T-helper 2 cell treated with Interferon-gamma antibody and Interleukin-4, amounts not matched to agents 5 μg/mL and 100 μg/mL, for 36 hours (primary cell): ENCODE measurements around the gene TARDBP.
"Not testable (repeated sequence)": the region's sequence is repeated elsewhere in the genome, so short reads cannot be mapped to it uniquely, and the experiment has no call there.

Source experiments
- DNase-seq: peaks from one replicate; pipeline ENCODE4 v3.0.0; 2021; ENCODE audit warnings: low spot score
- H3K27ac Mint-ChIP-seq: one replicate; pipeline ENCODE4 v1.8.0; 2021; ENCODE audit warnings: mild to moderate bottlenecking, mixed read lengths
- H3K27me3 Mint-ChIP-seq: one replicate; pipeline ENCODE4 v1.8.0; 2021; ENCODE audit warnings: low read depth, mixed read lengths
- H3K36me3 Mint-ChIP-seq: one replicate; pipeline ENCODE4 v1.8.0; 2021; ENCODE audit warnings: low read depth, mixed read lengths
- H3K4me1 Mint-ChIP-seq: one replicate; pipeline ENCODE4 v1.8.0; 2021; ENCODE audit warnings: low read depth, mixed read lengths
- H3K4me3 Mint-ChIP-seq: one replicate; pipeline ENCODE4 v1.8.0; 2022; ENCODE audit warnings: mild to moderate bottlenecking, moderate library complexity, mixed read lengths
- H3K9me3 Mint-ChIP-seq: one replicate; pipeline ENCODE4 v1.8.0; 2021; ENCODE audit warnings: mixed read lengths

Gene TARDBP

GRCh38 chr1:10980841-10981727 is 31.4 kb upstream of the TARDBP start:
- no peak for DNase-seq
- H3K27ac Mint-ChIP-seq = no peak overlapping the region
- peaks cover 20% of the 10 kb centered on the region for H3K27me3 Mint-ChIP-seq
- H3K4me3 Mint-ChIP-seq = no peak overlapping the region
- no peaks in the 10 kb centered on the region for H3K9me3 Mint-ChIP-seq
- H3K4me1 Mint-ChIP-seq = no peaks in the 10 kb centered on the region
- no peaks in the 10 kb centered on the region for H3K36me3 Mint-ChIP-seq

- Mint-ChIP-seq H3K4me3 (no peak overlapping the region), H3K27ac (no peak overlapping the region), H3K4me1 (peaks cover 1% of the 10 kb centered on the region), H3K36me3 (no peaks in the 10 kb centered on the region), H3K27me3 (peaks cover 7% of the 10 kb centered on the region), H3K9me3 (no peaks in the 10 kb centered on the region)
- DNase-seq = no peak
These were observed 25.9 kb upstream of the TARDBP start for GRCh38 chr1:10986525-10986890.

- Mint-ChIP-seq H3K9me3 (no peaks in the 10 kb centered on the region), H3K27ac (no peak overlapping the region), H3K27me3 (peaks cover 7% of the 10 kb centered on the region), H3K4me3 (no peak overlapping the region), H3K4me1 (peaks cover 1% of the 10 kb centered on the region), H3K36me3 (no peaks in the 10 kb centered on the region)
- no peak for DNase-seq
These were observed 24.5 kb upstream of the TARDBP start for GRCh38 chr1:10987840-10988417.

- Mint-ChIP-seq H3K27ac (no peak overlapping the region), H3K4me3 (no peak overlapping the region), H3K36me3 (no peaks in the 10 kb centered on the region), H3K9me3 (no peaks in the 10 kb centered on the region), H3K4me1 (peaks cover 1% of the 10 kb centered on the region), H3K27me3 (peaks cover 5% of the 10 kb centered on the region)
- no peak for DNase-seq
These were observed 23.4 kb upstream of the TARDBP start for GRCh38 chr1:10989095-10989494.

- H3K27ac Mint-ChIP-seq, H3K4me3 Mint-ChIP-seq, DNase-seq, H3K4me1 Mint-ChIP-seq, H3K27me3 Mint-ChIP-seq, H3K9me3 Mint-ChIP-seq, H3K36me3 Mint-ChIP-seq: not testable (repeated sequence)
These were observed 22.4 kb upstream of the TARDBP start for GRCh38 chr1:10989920-10990516.

DNA sequence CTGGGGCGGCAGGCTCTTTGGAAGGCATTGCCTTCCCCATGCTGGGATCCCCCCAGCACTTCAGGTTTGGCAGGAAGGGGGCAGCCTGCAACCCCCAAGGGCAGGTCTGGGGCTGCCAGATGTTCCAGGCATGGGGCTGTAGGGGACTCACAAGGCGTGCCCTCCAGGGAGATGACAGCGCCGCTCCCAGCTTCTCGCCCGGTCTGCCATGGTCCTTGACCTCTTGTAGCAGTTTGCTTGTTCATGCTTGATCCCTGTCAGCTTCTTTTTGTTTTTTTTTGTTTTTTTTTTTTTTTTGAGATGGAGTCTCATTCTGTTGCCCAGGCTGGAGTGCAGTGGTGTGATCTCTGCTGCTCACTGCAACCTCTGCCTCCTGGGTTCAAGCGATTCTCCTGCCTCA is 21.6 kb upstream of the TARDBP start:
- no peak overlapping the region for H3K4me3 Mint-ChIP-seq
- no peak for DNase-seq

DNA sequence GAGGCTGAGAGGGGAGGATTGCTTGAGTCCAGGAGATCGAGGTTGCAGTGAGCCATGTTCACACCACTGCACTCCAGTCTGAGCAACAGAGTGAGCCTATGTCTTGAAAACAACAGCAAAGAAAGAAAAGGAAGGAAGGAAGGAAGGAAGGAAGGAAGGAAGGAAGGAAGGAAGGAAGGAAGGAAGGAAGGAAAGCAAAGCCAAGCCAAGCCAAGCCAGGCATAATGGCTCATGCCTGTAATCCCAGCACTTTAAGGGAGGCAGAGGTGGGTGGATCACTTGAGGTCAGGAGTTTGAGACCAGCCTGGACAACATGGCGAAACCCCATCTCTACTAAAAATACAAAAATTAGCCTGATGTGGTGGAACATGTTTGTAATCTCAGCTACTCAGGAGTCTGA is 20.4 kb upstream of the TARDBP start:
- not testable (repeated sequence) for H3K27me3 Mint-ChIP-seq, H3K9me3 Mint-ChIP-seq, H3K4me3 Mint-ChIP-seq, H3K27ac Mint-ChIP-seq, H3K36me3 Mint-ChIP-seq, DNase-seq, H3K4me1 Mint-ChIP-seq

More for the DNA sequence above, 21.6 kb upstream of the TARDBP start:
- Mint-ChIP-seq H3K27ac (no peak overlapping the region), H3K27me3 (peaks cover 5% of the 10 kb centered on the region), H3K4me1 (peaks cover 1% of the 10 kb centered on the region), H3K36me3 (no peaks in the 10 kb centered on the region), H3K9me3 (no peaks in the 10 kb centered on the region)

GRCh38 chr1:10992864-10993263 is 19.6 kb upstream of the TARDBP start:
- H3K27ac Mint-ChIP-seq = no peak overlapping the region
- no peak for DNase-seq
- no peaks in the 10 kb centered on the region for H3K36me3 Mint-ChIP-seq
- no peaks in the 10 kb centered on the region for H3K4me1 Mint-ChIP-seq
- H3K4me3 Mint-ChIP-seq = no peak overlapping the region
- H3K9me3 Mint-ChIP-seq = no peaks in the 10 kb centered on the region
- peaks cover under 1% of the 10 kb centered on the region for H3K27me3 Mint-ChIP-seq

GRCh38 chr1:10996100-10996499 is 16.4 kb upstream of the TARDBP start:
- no peaks in the 10 kb centered on the region for H3K36me3 Mint-ChIP-seq
- H3K27me3 Mint-ChIP-seq = peaks cover 4% of the 10 kb centered on the region
- no peak overlapping the region for H3K27ac Mint-ChIP-seq
- H3K4me3 Mint-ChIP-seq = no peak overlapping the region
- H3K9me3 Mint-ChIP-seq = peaks cover 3% of the 10 kb centered on the region
- no peak for DNase-seq
- no peaks in the 10 kb centered on the region for H3K4me1 Mint-ChIP-seq

- H3K27ac Mint-ChIP-seq = no peak overlapping the region
- H3K27me3 Mint-ChIP-seq = peaks cover 6% of the 10 kb centered on the region
- H3K4me1 Mint-ChIP-seq = no peaks in the 10 kb centered on the region
- H3K4me3 Mint-ChIP-seq = no peak overlapping the region
- no peak for DNase-seq
- H3K9me3 Mint-ChIP-seq = peaks cover 3% of the 10 kb centered on the region
- H3K36me3 Mint-ChIP-seq = no peaks in the 10 kb centered on the region
These were observed 11.9 kb upstream of the TARDBP start for GRCh38 chr1:11000526-11000925.

- DNase-seq = no peak
- H3K4me3 Mint-ChIP-seq = peak overlapping the region; percentile 96
- peak overlapping the region; percentile 90 for H3K27ac Mint-ChIP-seq
- no peaks in the 10 kb centered on the region for H3K27me3 Mint-ChIP-seq
- H3K9me3 Mint-ChIP-seq = no peaks in the 10 kb centered on the region
- peaks cover 37% of the 10 kb centered on the region for H3K36me3 Mint-ChIP-seq
- H3K4me1 Mint-ChIP-seq = peaks cover 9% of the 10 kb centered on the region
These were observed 692 bp downstream of the TARDBP start for GRCh38 chr1:11013160-11013531.

DNA sequence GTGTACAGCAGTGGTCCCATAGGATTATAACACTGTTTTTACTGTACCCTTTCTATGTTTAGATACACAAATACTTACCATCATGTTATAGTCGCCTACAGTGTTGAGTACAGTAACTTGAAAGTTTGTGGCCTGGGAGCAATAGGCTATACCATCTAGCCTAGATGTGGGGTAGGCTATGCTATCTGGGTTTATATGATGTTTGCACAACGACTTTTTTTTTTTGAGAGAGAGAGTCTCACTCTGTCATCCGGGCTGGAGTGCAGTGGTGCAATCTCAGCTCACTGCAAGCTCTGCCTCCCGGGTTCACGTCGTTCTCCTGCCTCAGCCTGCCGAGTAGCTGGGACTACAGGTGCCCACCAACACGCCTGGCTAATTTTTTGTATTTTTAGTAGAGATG is 6.9 kb downstream of the TARDBP start:
- not testable (repeated sequence) for H3K4me3 Mint-ChIP-seq, H3K9me3 Mint-ChIP-seq, DNase-seq, H3K27ac Mint-ChIP-seq, H3K27me3 Mint-ChIP-seq
- H3K36me3 Mint-ChIP-seq = peaks cover 69% of the 10 kb centered on the region
- H3K4me1 Mint-ChIP-seq = peaks cover 12% of the 10 kb centered on the region

GRCh38 chr1:11019971-11020370 is 7.5 kb downstream of the TARDBP start:
- Mint-ChIP-seq H3K27ac (no peak overlapping the region), H3K4me1 (peaks cover 8% of the 10 kb centered on the region), H3K9me3 (no peaks in the 10 kb centered on the region), H3K27me3 (no peaks in the 10 kb centered on the region), H3K36me3 (peaks cover 68% of the 10 kb centered on the region), H3K4me3 (no peak overlapping the region)
- DNase-seq = no peak

DNA sequence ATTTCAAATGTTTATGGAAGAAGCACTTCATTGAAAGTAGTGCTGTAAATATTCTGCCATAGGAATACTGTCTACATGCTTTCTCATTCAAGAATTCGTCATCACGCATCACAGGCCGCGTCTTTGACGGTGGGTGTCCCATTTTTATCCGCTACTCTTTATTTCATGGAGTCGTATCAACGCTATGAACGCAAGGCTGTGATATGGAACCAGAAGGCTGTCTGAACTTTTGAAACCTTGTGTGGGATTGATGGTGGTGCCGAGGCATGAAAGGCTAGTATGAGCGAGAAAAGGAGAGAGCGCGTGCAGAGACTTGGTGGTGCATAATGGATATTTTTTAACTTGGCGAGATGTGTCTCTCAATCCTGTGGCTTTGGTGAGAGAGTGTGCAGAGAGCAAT is 10.7 kb downstream of the TARDBP start:
- peaks cover 8% of the 10 kb centered on the region for H3K4me1 Mint-ChIP-seq
- no peak for DNase-seq
- no peak overlapping the region for H3K4me3 Mint-ChIP-seq
- peaks cover 69% of the 10 kb centered on the region for H3K36me3 Mint-ChIP-seq
- H3K27ac Mint-ChIP-seq = no peak overlapping the region
- H3K27me3 Mint-ChIP-seq = no peaks in the 10 kb centered on the region
- H3K9me3 Mint-ChIP-seq = no peaks in the 10 kb centered on the region
